Calu3 (cell line): ENCODE results near the gene RBM12. TPM values are rescaled to one million over a fixed set of nuclear protein-coding genes. Genes with fewer than 3 reads are reported as not detected.

ENCODE experiments used
- BruUV-seq: library from RNA; stranded (reverse); fragments of 400-500 nt; replicated peaks from 2 replicates; lab custom pipeline; 2021; lab: Mats Ljungman, UMichigan
- CTCF ChIA-PET: fragments of 300-600 bp; sonication (Branson Sonifier 250); formaldehyde crosslinking; loops from one replicate; lab custom pipeline; 2022; ENCODE audit warnings: antibody characterized with exemption; lab: Charles Lee
- DNase-seq: peaks from one replicate; pipeline ENCODE4 v3.0.0; 2022
- H3K27ac Mint-ChIP-seq: one replicate; pipeline ENCODE4 v1.8.0; 2022; ENCODE audit warnings: mixed read lengths; ENCODE audit not compliant: unreplicated experiment
- H3K27me3 Mint-ChIP-seq: one replicate; pipeline ENCODE4 v1.8.0; 2022; ENCODE audit warnings: mixed read lengths; ENCODE audit not compliant: unreplicated experiment
- H3K36me3 Mint-ChIP-seq: one replicate; pipeline ENCODE4 v1.8.0; 2022; ENCODE audit warnings: mild to moderate bottlenecking, moderate library complexity, mixed read lengths; ENCODE audit not compliant: insufficient read depth, unreplicated experiment
- H3K4me1 Mint-ChIP-seq: one replicate; pipeline ENCODE4 v1.8.0; 2022; ENCODE audit warnings: mild to moderate bottlenecking, low read depth, mixed read lengths; ENCODE audit not compliant: unreplicated experiment
- H3K4me3 Mint-ChIP-seq: one replicate; pipeline ENCODE4 v1.8.0; 2022; ENCODE audit warnings: mild to moderate bottlenecking, low read depth, moderate library complexity, mixed read lengths; ENCODE audit not compliant: unreplicated experiment
- H3K9me3 Mint-ChIP-seq: one replicate; pipeline ENCODE4 v1.8.0; 2022; ENCODE audit warnings: low read depth, mixed read lengths; ENCODE audit not compliant: unreplicated experiment
- intact Hi-C: fragments of 100-400 bp; cut with micrococcal nuclease; formaldehyde crosslinking; loops from one replicate; pipeline ENCODE4 v1.10.0; 2022; ENCODE audit not compliant: unreplicated experiment
- total RNA-seq: library from RNA; stranded (reverse); gene quantifications from 2 replicates; pipeline ENCODE4 v1.2.3, GENCODE V29; 2022
- TF ChIP-seq, protein P1 (sequence below): fragments of 200-600 bp; IDR thresholded peaks from one replicate; pipeline ENCODE4 v1.8.0; 2022; ENCODE audit warnings: antibody characterized with exemption; ENCODE audit not compliant: unreplicated experiment

Gene RBM12
- total RNA-seq, 1 experiment from 2014 or later = 133 TPM

DNA sequence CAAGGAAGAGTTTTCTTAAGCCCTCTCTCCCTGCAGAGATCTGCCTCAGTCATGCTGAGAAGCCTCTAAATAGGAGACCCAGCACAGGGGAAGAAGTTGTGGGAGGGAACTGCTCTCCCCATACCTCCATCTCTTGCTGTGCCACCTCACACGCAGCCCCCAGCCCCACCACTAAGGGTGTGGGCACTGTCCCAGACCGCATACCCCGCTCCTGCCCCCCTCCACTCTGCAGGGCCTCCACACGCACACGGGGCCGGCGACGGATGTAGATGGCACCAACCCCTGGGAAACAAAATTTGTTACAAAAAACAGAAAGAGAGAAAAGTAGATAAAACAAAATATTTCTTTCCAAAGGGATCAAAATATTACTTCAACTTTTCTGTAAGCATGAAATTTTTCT is 10.2 kb upstream of the RBM12 start:
- H3K36me3 Mint-ChIP-seq = peaks cover 32% of the 10 kb centered on the region
- intact Hi-C loops = no loop called here
- CTCF ChIA-PET = interaction anchor here (0.6 kb wide), 1 partner anchor 1496 kb away, joined by 6 read pairs; no protein-coding TSS in a partner anchor

GRCh38 chr20:35673884-35674283 is 9.2 kb upstream of the RBM12 start:
- intact Hi-C loops = no loop called here
- Mint-ChIP-seq H3K27me3 (no peaks in the 10 kb centered on the region), H3K36me3 (peaks cover 26% of the 10 kb centered on the region), H3K9me3 (no peaks in the 10 kb centered on the region), H3K27ac (no peak overlapping the region), H3K4me3 (no peak overlapping the region), H3K4me1 (no peaks in the 10 kb centered on the region)
- CTCF ChIA-PET = no interaction called here
- no peak for DNase-seq
- BruUV-seq = no TSS peak
- TF ChIP-seq, protein P1, sequence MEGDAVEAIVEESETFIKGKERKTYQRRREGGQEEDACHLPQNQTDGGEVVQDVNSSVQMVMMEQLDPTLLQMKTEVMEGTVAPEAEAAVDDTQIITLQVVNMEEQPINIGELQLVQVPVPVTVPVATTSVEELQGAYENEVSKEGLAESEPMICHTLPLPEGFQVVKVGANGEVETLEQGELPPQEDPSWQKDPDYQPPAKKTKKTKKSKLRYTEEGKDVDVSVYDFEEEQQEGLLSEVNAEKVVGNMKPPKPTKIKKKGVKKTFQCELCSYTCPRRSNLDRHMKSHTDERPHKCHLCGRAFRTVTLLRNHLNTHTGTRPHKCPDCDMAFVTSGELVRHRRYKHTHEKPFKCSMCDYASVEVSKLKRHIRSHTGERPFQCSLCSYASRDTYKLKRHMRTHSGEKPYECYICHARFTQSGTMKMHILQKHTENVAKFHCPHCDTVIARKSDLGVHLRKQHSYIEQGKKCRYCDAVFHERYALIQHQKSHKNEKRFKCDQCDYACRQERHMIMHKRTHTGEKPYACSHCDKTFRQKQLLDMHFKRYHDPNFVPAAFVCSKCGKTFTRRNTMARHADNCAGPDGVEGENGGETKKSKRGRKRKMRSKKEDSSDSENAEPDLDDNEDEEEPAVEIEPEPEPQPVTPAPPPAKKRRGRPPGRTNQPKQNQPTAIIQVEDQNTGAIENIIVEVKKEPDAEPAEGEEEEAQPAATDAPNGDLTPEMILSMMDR = no peak

More for the DNA sequence above, 10.2 kb upstream of the RBM12 start:
- no peak for DNase-seq
- Mint-ChIP-seq H3K4me3 (no peak overlapping the region), H3K27me3 (no peaks in the 10 kb centered on the region), H3K27ac (no peak overlapping the region), H3K4me1 (no peaks in the 10 kb centered on the region), H3K9me3 (no peaks in the 10 kb centered on the region)
- TF ChIP-seq, protein P1 = no peak
- BruUV-seq = no TSS peak

DNA sequence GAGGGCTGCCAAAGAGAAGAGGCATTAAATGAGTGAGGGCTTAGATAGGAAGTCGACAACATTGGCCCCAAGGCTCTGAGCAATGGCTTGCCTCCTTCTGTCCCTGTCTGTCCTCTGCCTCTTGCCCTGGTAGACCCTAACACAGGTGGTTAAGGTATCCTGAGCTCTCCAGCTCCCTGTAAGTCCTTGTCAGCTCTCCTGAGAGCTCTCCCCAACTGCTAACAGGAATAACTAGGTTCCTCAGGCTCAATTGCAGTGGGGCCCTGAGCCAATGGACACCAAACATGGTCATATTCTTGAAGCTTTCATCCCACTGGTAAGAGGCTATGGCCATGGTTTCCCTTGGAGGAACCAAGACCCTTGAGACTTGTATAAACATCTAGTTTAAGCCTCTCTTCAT is 5.0 kb upstream of the RBM12 start:
- Mint-ChIP-seq H3K9me3 (no peaks in the 10 kb centered on the region), H3K36me3 (peaks cover 22% of the 10 kb centered on the region), H3K4me3 (no peak overlapping the region), H3K4me1 (no peaks in the 10 kb centered on the region), H3K27me3 (no peaks in the 10 kb centered on the region), H3K27ac (no peak overlapping the region)
- TF ChIP-seq, protein P1 = no peak
- intact Hi-C loops = loop anchor here (10.0 kb wide), 1 partner anchor 155 kb away; no protein-coding TSS in a partner anchor
- CTCF ChIA-PET = no interaction called here
- no TSS peak for BruUV-seq
- no peak for DNase-seq

DNA sequence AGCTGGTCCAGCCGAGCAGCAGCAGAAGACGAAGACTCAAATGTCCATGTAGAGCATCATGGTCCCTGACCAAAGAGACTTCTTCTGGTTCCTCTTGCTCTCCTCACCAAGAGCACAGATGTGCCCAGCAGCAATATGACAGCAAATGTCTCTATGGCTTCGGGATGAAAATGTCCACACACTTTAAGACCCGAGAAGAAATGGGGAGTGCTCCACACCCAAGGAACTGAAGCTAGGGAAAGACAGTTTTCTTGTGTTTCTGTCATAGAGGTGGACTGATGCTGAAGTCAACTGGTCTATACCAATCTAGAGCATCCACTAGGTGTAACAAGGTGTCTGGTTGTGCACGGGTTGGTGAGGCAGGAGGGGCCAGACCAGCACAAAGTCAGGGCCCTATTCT is 4.5 kb upstream of the RBM12 start:
- Mint-ChIP-seq H3K36me3 (peaks cover 27% of the 10 kb centered on the region), H3K27ac (no peak overlapping the region), H3K4me3 (no peak overlapping the region), H3K9me3 (no peaks in the 10 kb centered on the region), H3K27me3 (no peaks in the 10 kb centered on the region), H3K4me1 (no peaks in the 10 kb centered on the region)
- TF ChIP-seq, protein P1 = no peak
- intact Hi-C loops = loop anchor here (10.0 kb wide), 1 partner anchor 154 kb away; no protein-coding TSS in a partner anchor
- no peak for DNase-seq
- BruUV-seq = no TSS peak
- CTCF ChIA-PET = no interaction called here
